H1 (cell line): ENCODE results near the gene JAKMIP2. TPM values are rescaled to one million over a fixed set of nuclear protein-coding genes. Genes with fewer than 3 reads are reported as not detected.

Source experiments
- CTCF ChIA-PET: fragments of 300-600 bp; sonication (Branson Sonifier 250); formaldehyde crosslinking; loops from one replicate; lab custom pipeline; 2021; ENCODE audit not compliant: partially characterized antibody; lab: Charles Lee
- POLR2A ChIA-PET: fragments of 300-600 bp; sonication (Branson Sonifier 250); formaldehyde crosslinking; loops from one replicate; lab custom pipeline; 2021; ENCODE audit warnings: inconsistent platforms; ENCODE audit not compliant: partially characterized antibody; lab: Charles Lee
- DNase-seq, 2 experiments: peaks; one replicate each; pipeline versions ENCODE4 v3.0.0 to v3.0.0-alpha.2; 2010 to 2022; ENCODE audit warnings: low spot score in 2 of 2, low read depth in 1 of 2, mixed read lengths in 1 of 2
- FAIRE-seq: peaks from 2 replicates; lab custom pipeline; 2011; peaks lifted over from hg19 to GRCh38; lab: Jason Lieb, UNC
- H2AFZ ChIP-seq: 2 replicates; pipeline ENCODE4 v1.8.1; 2012; ENCODE audit warnings: low read length, inconsistent platforms
- H2AK5ac ChIP-seq: 2 replicates; pipeline ENCODE4 v1.6.1; 2013; ENCODE audit warnings: low read depth, low read length
- H2BK120ac ChIP-seq: replicated peaks from 2 replicates; pipeline ENCODE3; 2013; ENCODE audit warnings: low read depth, low read length, inconsistent platforms
- H2BK12ac ChIP-seq: 2 replicates; pipeline ENCODE4 v1.6.1; 2013; ENCODE audit warnings: low read depth, low read length
- H2BK15ac ChIP-seq: 2 replicates; pipeline ENCODE4 v1.6.1; 2013; ENCODE audit warnings: low read length
- H2BK20ac ChIP-seq: 2 replicates; pipeline ENCODE4 v1.6.1; 2013; ENCODE audit warnings: low read length
- H2BK5ac ChIP-seq: 2 replicates; pipeline ENCODE4 v1.6.1; 2013; ENCODE audit warnings: low read depth, low read length
- H3K14ac ChIP-seq: 2 replicates; pipeline ENCODE4 v1.6.1; 2013; ENCODE audit warnings: inconsistent platforms; ENCODE audit not compliant: insufficient read length
- H3K18ac ChIP-seq: 2 replicates; pipeline ENCODE4 v1.6.1; 2013; ENCODE audit warnings: low read length; ENCODE audit errors: extremely low read depth
- H3K23ac ChIP-seq: 2 replicates; pipeline ENCODE4 v1.6.1; 2013; ENCODE audit warnings: inconsistent platforms; ENCODE audit not compliant: insufficient read length
- H3K23me2 ChIP-seq: 2 replicates; pipeline ENCODE4 v1.6.1; 2013; ENCODE audit warnings: low read depth, low read length
- H3K27ac ChIP-seq: 2 replicates; pipeline ENCODE4 v1.6.1; 2011; ENCODE audit warnings: low read depth, low read length, inconsistent platforms
- H3K27me3 ChIP-seq, 4 experiments: replicated peaks in 1 of 4; 1 replicate in 1 of 4; 2 replicates in 3 of 4; pipeline versions ENCODE4 v1.6.1 to v1.8.1; 2011 to 2013; ENCODE audit warnings: low read length in 3 of 4, mild to moderate bottlenecking in 3 of 4, inconsistent platforms in 2 of 4, mixed read lengths in 2 of 4, moderate library complexity in 1 of 4; ENCODE audit not compliant: control insufficient read depth in 3 of 4, insufficient read depth in 3 of 4; ENCODE audit errors: extremely low read depth in 1 of 4
- H3K36me3 ChIP-seq, 4 experiments: 2 replicates each; pipeline versions ENCODE4 v1.6.1 to v1.8.1; 2011 to 2013; ENCODE audit warnings: mild to moderate bottlenecking in 4 of 4, low read length in 3 of 4, moderate library complexity in 2 of 4, control low read depth in 1 of 4, inconsistent platforms in 1 of 4; ENCODE audit not compliant: insufficient read depth in 4 of 4, control insufficient read depth in 2 of 4
- H3K4ac ChIP-seq: replicated peaks from 2 replicates; pipeline ENCODE3; 2013; ENCODE audit warnings: low read length, low read depth, mixed read lengths, inconsistent platforms; ENCODE audit not compliant: insufficient read length
- H3K4me1 ChIP-seq, 4 experiments: replicated peaks in 1 of 4; 1 replicate in 1 of 4; 2 replicates in 3 of 4; pipeline versions ENCODE4 v1.6.1 to v1.8.1; 2011 to 2013; ENCODE audit warnings: low read length in 3 of 4, inconsistent platforms in 2 of 4, mixed read lengths in 1 of 4; ENCODE audit not compliant: insufficient read depth in 4 of 4, control insufficient read depth in 3 of 4
- H3K4me2 ChIP-seq, 2 experiments: 2 replicates each; pipeline versions ENCODE4 v1.6.1 to v1.8.1; 2011 to 2013; ENCODE audit warnings: low read depth in 2 of 2, low read length in 2 of 2, control low read depth in 1 of 2, inconsistent platforms in 1 of 2, mild to moderate bottlenecking in 1 of 2; ENCODE audit not compliant: insufficient read depth in 1 of 2
- H3K4me3 ChIP-seq, 4 experiments: fragments of 200-600, 300-600 bp in 1 of 4; sonication (generic), shearing (Covaris generic), sonication (Bioruptor Twin) in 1 of 4; 2 replicates each; pipeline versions ENCODE4 v1.5.1 to v1.8.1; 2011 to 2016; ENCODE audit warnings: low read length in 4 of 4, low read depth in 3 of 4, control low read depth in 2 of 4, inconsistent platforms in 2 of 4, mild to moderate bottlenecking in 2 of 4, mixed read lengths in 1 of 4, moderate library complexity in 1 of 4; ENCODE audit not compliant: insufficient read depth in 2 of 4; ENCODE audit errors: extremely low read depth in 1 of 4
- H3K56ac ChIP-seq: replicated peaks from 2 replicates; pipeline ENCODE3; 2013; ENCODE audit warnings: low read depth, mild to moderate bottlenecking, mixed read lengths, low read length, inconsistent platforms; ENCODE audit not compliant: insufficient read length
- H3K79me1 ChIP-seq: 2 replicates; pipeline ENCODE4 v1.6.1; 2013; ENCODE audit warnings: low read depth, low read length, control low read depth
- H3K79me2 ChIP-seq, 2 experiments: 2 replicates each; pipeline versions ENCODE4 v1.6.1 to v1.8.1; 2012 to 2013; ENCODE audit warnings: low read length in 2 of 2, mild to moderate bottlenecking in 2 of 2, inconsistent platforms in 1 of 2; ENCODE audit not compliant: insufficient read depth in 2 of 2, control insufficient read depth in 1 of 2
- H3K9ac ChIP-seq, 4 experiments: replicated peaks in 1 of 4; 1 replicate in 1 of 4; 2 replicates in 3 of 4; pipeline versions ENCODE4 v1.6.1 to v1.8.1; 2011 to 2013; ENCODE audit warnings: low read depth in 3 of 4, low read length in 3 of 4, control low read depth in 2 of 4, mild to moderate bottlenecking in 2 of 4, moderate library complexity in 2 of 4, inconsistent platforms in 1 of 4; ENCODE audit errors: extremely low read depth in 1 of 4
- H3K9me3 ChIP-seq, 2 experiments: 2 replicates each; pipeline versions ENCODE4 v1.6.1 to v1.8.1; 2012 to 2013; ENCODE audit warnings: mild to moderate bottlenecking in 2 of 2, moderate library complexity in 2 of 2, control low read depth in 1 of 2, inconsistent platforms in 1 of 2, low read depth in 1 of 2, low read length in 1 of 2, mixed read lengths in 1 of 2; ENCODE audit not compliant: insufficient read depth in 2 of 2
- H4K20me1 ChIP-seq, 2 experiments: replicated peaks in 1 of 2; 2 replicates each; pipeline versions ENCODE3 to v1.8.1; 2011 to 2013; ENCODE audit warnings: inconsistent platforms in 2 of 2, low read length in 2 of 2, mild to moderate bottlenecking in 1 of 2; ENCODE audit not compliant: insufficient read depth in 2 of 2, control insufficient read depth in 1 of 2
- H4K5ac ChIP-seq: 2 replicates; pipeline ENCODE4 v1.6.1; 2013; ENCODE audit warnings: low read length, low read depth, mixed read lengths, inconsistent platforms; ENCODE audit not compliant: insufficient read length
- H4K8ac ChIP-seq: 2 replicates; pipeline ENCODE4 v1.8.0; 2013; ENCODE audit warnings: mild to moderate bottlenecking, moderate library complexity, low read length, inconsistent platforms; ENCODE audit not compliant: insufficient read depth; ENCODE audit errors: extremely low read depth
- H4K91ac ChIP-seq: replicated peaks from 2 replicates; pipeline ENCODE3; 2013; ENCODE audit warnings: low read length, mixed read lengths, inconsistent platforms; ENCODE audit not compliant: insufficient read length
- ASH2L ChIP-seq: fragments of 200-600, 300-600 bp; sonication (generic); IDR thresholded peaks from one replicate; pipeline ENCODE4 v1.7.1; 2017; ENCODE audit warnings: low read length
- BCL11A ChIP-seq, 2 experiments: IDR thresholded peaks; one replicate each; pipeline ENCODE4 v1.6.1; 2011; ENCODE audit warnings: low read depth in 2 of 2, low read length in 2 of 2, mild to moderate bottlenecking in 2 of 2
- CEBPB ChIP-seq: IDR thresholded peaks from 2 replicates; pipeline ENCODE4 v1.6.1; 2012; ENCODE audit warnings: low read depth, low read length
- CREB1 ChIP-seq: IDR thresholded peaks from 2 replicates; pipeline ENCODE4 v1.6.1; 2012; ENCODE audit warnings: inconsistent platforms
- KDM5A ChIP-seq: fragments of 200-600 bp; IDR thresholded peaks from 2 replicates; pipeline ENCODE4 v1.7.1; 2012; ENCODE audit warnings: mild to moderate bottlenecking, low read length, inconsistent platforms, mixed read lengths
- RBBP5 ChIP-seq: IDR thresholded peaks from 2 replicates; pipeline ENCODE4 v1.7.1; 2012; ENCODE audit warnings: low read depth, mild to moderate bottlenecking, inconsistent platforms, low read length, moderate library complexity, borderline replicate concordance
- RXRA ChIP-seq: IDR thresholded peaks from 2 replicates; pipeline ENCODE4 v1.6.1; 2011; ENCODE audit warnings: low read depth, mild to moderate bottlenecking, low read length, moderate library complexity; ENCODE audit not compliant: insufficient read depth
- SP2 ChIP-seq: IDR thresholded peaks from 2 replicates; pipeline ENCODE4 v1.6.1; 2012; ENCODE audit warnings: mild to moderate bottlenecking, low read length, inconsistent platforms
- SUZ12 ChIP-seq: fragments of 200-600 bp; sonication (generic); IDR thresholded peaks from 2 replicates; pipeline ENCODE4 v1.6.1; 2012; ENCODE audit warnings: mild to moderate bottlenecking, inconsistent platforms, low read length, moderate library complexity, mixed read lengths
- TAF1 ChIP-seq: IDR thresholded peaks from 2 replicates; pipeline ENCODE4 v1.6.1; 2011; ENCODE audit warnings: mild to moderate bottlenecking, low read depth, low read length
- TCF12 ChIP-seq: IDR thresholded peaks from 2 replicates; pipeline ENCODE4 v1.6.1; 2011; ENCODE audit warnings: low read depth, mild to moderate bottlenecking, low read length
- YY1 ChIP-seq: IDR thresholded peaks from 2 replicates; pipeline ENCODE4 v1.6.1; 2011; ENCODE audit warnings: low read depth, mild to moderate bottlenecking, low read length
- ZNF274 ChIP-seq: IDR thresholded peaks from 2 replicates; pipeline ENCODE4 v1.7.0; 2012; ENCODE audit warnings: low read length, borderline replicate concordance; ENCODE audit errors: extremely low read depth
- WGBS, 2 experiments: shearing (Covaris generic) in 1 of 2; methylation state at CpG; one replicate each; pipeline versions ENCODE4 v1.1.6 to v1.1.7; 2013 to 2015; ENCODE audit warnings: low lambda C conversion rate in 2 of 2, mixed read lengths in 2 of 2, inconsistent platforms in 1 of 2, low coverage in 1 of 2, missing lambda C conversion rate in 1 of 2; ENCODE audit not compliant: insufficient replicate concordance in 2 of 2, insufficient coverage in 1 of 2, insufficient read length in 1 of 2; ENCODE audit errors: extremely low coverage in 1 of 2, missing lambda C conversion rate in 1 of 2; 5-methylcytosine and 5-hydroxymethylcytosine counted together
- polyA plus RNA-seq, 7 experiments: library from polyadenylated mRNA; depleted of rRNA in 3 of 7; stranded (reverse) in 5 of 7; unstranded in 2 of 7; fragments of >200 nt in 5 of 7; fragments of 200-250 nt in 2 of 7; gene quantifications; 1 replicate in 5 of 7; 2 replicates in 1 of 7; 4 replicates in 1 of 7; pipeline versions ENCODE4 v1.2.1 to v1.2.3, GENCODE V29; 2011 to 2013; ENCODE audit warnings: missing spikeins in 2 of 7, mixed read lengths in 2 of 7
- total RNA-seq: library from RNA; stranded (reverse); fragmentation: NEBNext Ultra II Directional; extraction: Animal tissue kit (Norgen Biotek cat#: 25700); gene quantifications from 2 replicates; pipeline ENCODE4 v1.2.1, GENCODE V29; 2021

JAKMIP2 gene
- total and polyA plus RNA-seq, 2 of the 8 experiments (the other 6 are each of a cell fraction or from before 2014, with no cell fraction given): 2.4 to 13.6 TPM

DNA sequence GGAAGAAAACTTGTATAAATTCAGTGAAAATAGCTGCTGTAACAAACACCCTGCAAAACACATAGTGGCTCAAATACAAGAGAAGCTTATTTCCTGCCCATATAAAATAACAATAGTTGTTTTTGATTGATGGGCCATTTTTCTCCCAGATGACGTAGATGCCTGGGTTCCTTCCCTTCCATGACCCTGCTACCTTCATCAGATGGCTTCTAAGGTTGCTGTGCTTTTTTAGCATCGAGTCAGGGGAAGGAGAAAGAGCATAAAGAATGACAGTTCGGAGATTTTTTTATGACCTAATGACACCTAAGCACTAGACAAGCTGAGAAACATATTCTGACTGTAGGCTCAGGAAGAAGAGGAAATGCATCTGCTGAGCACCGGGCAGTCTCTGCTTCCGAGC is 238.0 kb downstream of the JAKMIP2 start:
- ChIA-PET CTCF (interaction anchor here (0.7 to 3.5 kb wide), 2 partner anchors 14 to 34 kb away, joined by 4 to 14 read pairs; no protein-coding TSS in a partner anchor), POLR2A (no interaction called here)
- Histone ChIP-seq H3K18ac (no peak overlapping the region), H2BK20ac (no peak overlapping the region), H3K27ac (no peak overlapping the region), H3K56ac (no peak overlapping the region), H3K23ac (no peak overlapping the region), H3K79me2 (no peaks in the 10 kb centered on the region), H2BK5ac (no peak overlapping the region), H2AFZ (no peak overlapping the region), H3K4me2 (no peak overlapping the region), H3K23me2 (no peaks in the 10 kb centered on the region), H2BK120ac (no peak overlapping the region), H4K20me1 (no peaks in the 10 kb centered on the region), H3K9ac (no peak overlapping the region), H3K9me3 (no peaks in the 10 kb centered on the region), H4K8ac (no peak overlapping the region), H3K27me3 (no peaks in the 10 kb centered on the region), H3K4me3 (no peak overlapping the region), H4K5ac (no peak overlapping the region), H3K79me1 (no peaks in the 10 kb centered on the region), H4K91ac (no peak overlapping the region), H3K4ac (no peak overlapping the region), H2BK15ac (no peak overlapping the region), H2AK5ac (no peak overlapping the region), H3K14ac (no peak overlapping the region), H3K4me1 (no peaks in the 10 kb centered on the region), H3K36me3 (no peaks in the 10 kb centered on the region), H2BK12ac (no peak overlapping the region)
- DNase-seq (no peak), FAIRE-seq (no peak)
- TF ChIP-seq YY1 (no peak), CEBPB (no peak), RXRA (no peak), BCL11A (IDR thresholded peaks at IDR 0.05; ENCODE audit: low read depth in 2 of 2, low read length in 2 of 2) (no peak), TCF12 (no peak), ZNF274 (no peak), ASH2L (no peak), KDM5A (no peak), CREB1 (no peak), SUZ12 (no peak), SP2 (no peak), TAF1 (no peak), RBBP5 (no peak)
- 91% methylated on average over 5 of the region's 5 CpGs; no CpG with 5 or more reads in 1 of the 2 experiments for WGBS, 2 experiments
